Panc1 (cell line): ENCODE data around the gene HNRNPDL. TPM values are rescaled to one million over a fixed set of nuclear protein-coding genes. Genes with fewer than 3 reads are reported as not detected.

Experiments used
- ATAC-seq: fragments of 200-7000 bp; cut with Tn5 transposase; 2 replicates; pipeline ENCODE4 v1.9.1; 2020; ENCODE audit warnings: mild to moderate bottlenecking, moderate library complexity
- BruUV-seq: library from RNA; stranded (reverse); fragments of 400-500 nt; replicated peaks from 2 replicates; lab custom pipeline; 2021; lab: Mats Ljungman, UMichigan
- CTCF ChIA-PET: fragments of 300-600 bp; sonication (Branson Sonifier 250); formaldehyde crosslinking; loops from one replicate; lab custom pipeline; 2022; ENCODE audit warnings: antibody characterized with exemption; lab: Charles Lee
- POLR2A ChIA-PET: fragments of 300-600 bp; sonication (Branson Sonifier 250); formaldehyde crosslinking; loops from one replicate; lab custom pipeline; 2022; ENCODE audit warnings: antibody characterized with exemption; lab: Charles Lee
- DNase-seq: peaks from one replicate; pipeline ENCODE4 v3.0.0-alpha.2; 2010; ENCODE audit warnings: low read depth, low spot score
- H3K27ac ChIP-seq: 2 replicates; pipeline ENCODE4 v1.5.1; 2011; ENCODE audit warnings: mild to moderate bottlenecking, low read length, inconsistent platforms
- H3K27me3 ChIP-seq: fragments of 200-500 bp; sonication (Bioruptor generic); 2 replicates; pipeline ENCODE4 v1.6.0; 2014; ENCODE audit warnings: low read length, inconsistent platforms; ENCODE audit not compliant: control insufficient read depth, insufficient read depth
- H3K36me3 ChIP-seq: fragments of 200-500 bp; sonication (Bioruptor generic); 2 replicates; pipeline ENCODE4 v1.5.1; 2014; ENCODE audit warnings: inconsistent platforms, mild to moderate bottlenecking, low read length, moderate library complexity; ENCODE audit not compliant: control insufficient read depth, insufficient read depth
- H3K4me1 ChIP-seq: 2 replicates; pipeline ENCODE4 v1.5.1; 2011; ENCODE audit warnings: inconsistent platforms, mild to moderate bottlenecking, low read length, moderate library complexity; ENCODE audit not compliant: control insufficient read depth, insufficient read depth
- H3K4me3 ChIP-seq, 2 experiments: 2 replicates each; pipeline ENCODE4 v1.5.1; 2011 to 2012; ENCODE audit warnings: low read depth in 2 of 2, low read length in 2 of 2, mild to moderate bottlenecking in 2 of 2, inconsistent platforms in 1 of 2, moderate library complexity in 1 of 2
- H3K9me3 ChIP-seq: fragments of 200-500 bp; sonication (Bioruptor generic); 2 replicates; pipeline ENCODE4 v1.5.1; 2014; ENCODE audit warnings: low read depth, mild to moderate bottlenecking, inconsistent platforms, low read length, moderate library complexity; ENCODE audit not compliant: control insufficient read depth, insufficient read depth
- POLR2AphosphoS5 ChIP-seq: IDR thresholded peaks from 2 replicates; pipeline ENCODE4 v1.6.1; 2012; ENCODE audit warnings: mild to moderate bottlenecking, low read depth, low read length, moderate library complexity
- SIN3A ChIP-seq: IDR thresholded peaks from 2 replicates; pipeline ENCODE4 v1.6.1; 2012; ENCODE audit warnings: low read depth, mild to moderate bottlenecking, low read length, moderate library complexity, borderline replicate concordance; ENCODE audit not compliant: insufficient read depth
- TCF7L2 ChIP-seq: IDR thresholded peaks from 2 replicates; pipeline ENCODE4 v1.6.1; 2011; ENCODE audit warnings: mild to moderate bottlenecking, low read depth, low read length, inconsistent platforms
- in situ Hi-C: cut with HindIII; loops from 2 replicates; pipeline ENCODE4 v1.10.0; 2016; ENCODE audit warnings: low sequenced_read_pairs, low pct_unique_long_range_greater_than_20kb
- intact Hi-C: fragments of 100-400 bp; cut with micrococcal nuclease; formaldehyde crosslinking; loops from one replicate; pipeline ENCODE4 v1.10.0; 2022; ENCODE audit not compliant: unreplicated experiment
- total RNA-seq: library from RNA; stranded (reverse); gene quantifications from one replicate; pipeline ENCODE4 v1.2.1, GENCODE V29; 2021; ENCODE audit not compliant: unreplicated experiment
- TF ChIP-seq, protein P1 (sequence below): fragments of 450-650 bp; IDR thresholded peaks from 2 replicates; pipeline ENCODE4 v1.5.1; 2017; ENCODE audit warnings: mild to moderate bottlenecking
- TF ChIP-seq, protein P2 (sequence below), 2 experiments: IDR thresholded peaks; 2 replicates each; pipeline ENCODE4 v1.6.1; 2011 to 2012; ENCODE audit warnings: low read depth in 2 of 2, control low read depth in 1 of 2, low read length in 1 of 2, mild to moderate bottlenecking in 1 of 2, moderate library complexity in 1 of 2; ENCODE audit not compliant: insufficient read depth in 1 of 2

Gene HNRNPDL
- total RNA-seq, 1 experiment from 2014 or later = 146 TPM

DNA sequence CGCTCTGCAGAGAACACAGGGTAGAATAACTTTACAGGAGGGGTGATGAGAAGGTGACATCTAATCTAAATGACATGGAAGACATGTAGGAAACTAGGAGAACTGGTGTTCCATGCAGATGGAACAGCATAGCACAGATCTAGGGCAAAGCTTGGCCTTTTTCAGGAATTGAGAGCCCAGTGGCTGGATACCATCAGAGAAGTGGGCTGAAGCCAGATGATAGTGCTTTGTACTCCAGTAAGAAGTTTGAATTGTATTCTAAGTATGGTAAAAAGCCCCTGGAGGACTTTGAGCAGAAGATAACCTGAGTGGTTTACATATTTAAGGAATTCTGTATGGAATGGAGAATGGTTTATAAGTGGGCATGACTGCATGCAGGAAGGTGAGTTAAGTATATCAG lies 33.0 kb upstream of the HNRNPDL start:
- in situ Hi-C loops (no loop called here), intact Hi-C loops (loop anchor here (5.0 kb wide), 1 partner anchor 339 kb away; no protein-coding TSS in a partner anchor)
- ChIA-PET POLR2A (no interaction called here), CTCF (no interaction called here)
- H3K27ac ChIP-seq = no peak overlapping the region
- no TSS peak for BruUV-seq
- H3K4me1 ChIP-seq = no peaks in the 10 kb centered on the region
- H3K36me3 ChIP-seq = peaks cover 5% of the 10 kb centered on the region; the same call in 1 of the 2 replicates
- ATAC-seq (no peak), DNase-seq (no peak)
- no peak overlapping the region for H3K4me3 ChIP-seq
- TF ChIP-seq SIN3A (no peak), POLR2AphosphoS5 (no peak), TCF7L2 (no peak)
- TF ChIP-seq, protein P1, sequence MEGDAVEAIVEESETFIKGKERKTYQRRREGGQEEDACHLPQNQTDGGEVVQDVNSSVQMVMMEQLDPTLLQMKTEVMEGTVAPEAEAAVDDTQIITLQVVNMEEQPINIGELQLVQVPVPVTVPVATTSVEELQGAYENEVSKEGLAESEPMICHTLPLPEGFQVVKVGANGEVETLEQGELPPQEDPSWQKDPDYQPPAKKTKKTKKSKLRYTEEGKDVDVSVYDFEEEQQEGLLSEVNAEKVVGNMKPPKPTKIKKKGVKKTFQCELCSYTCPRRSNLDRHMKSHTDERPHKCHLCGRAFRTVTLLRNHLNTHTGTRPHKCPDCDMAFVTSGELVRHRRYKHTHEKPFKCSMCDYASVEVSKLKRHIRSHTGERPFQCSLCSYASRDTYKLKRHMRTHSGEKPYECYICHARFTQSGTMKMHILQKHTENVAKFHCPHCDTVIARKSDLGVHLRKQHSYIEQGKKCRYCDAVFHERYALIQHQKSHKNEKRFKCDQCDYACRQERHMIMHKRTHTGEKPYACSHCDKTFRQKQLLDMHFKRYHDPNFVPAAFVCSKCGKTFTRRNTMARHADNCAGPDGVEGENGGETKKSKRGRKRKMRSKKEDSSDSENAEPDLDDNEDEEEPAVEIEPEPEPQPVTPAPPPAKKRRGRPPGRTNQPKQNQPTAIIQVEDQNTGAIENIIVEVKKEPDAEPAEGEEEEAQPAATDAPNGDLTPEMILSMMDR = no peak
- TF ChIP-seq, protein P2, sequence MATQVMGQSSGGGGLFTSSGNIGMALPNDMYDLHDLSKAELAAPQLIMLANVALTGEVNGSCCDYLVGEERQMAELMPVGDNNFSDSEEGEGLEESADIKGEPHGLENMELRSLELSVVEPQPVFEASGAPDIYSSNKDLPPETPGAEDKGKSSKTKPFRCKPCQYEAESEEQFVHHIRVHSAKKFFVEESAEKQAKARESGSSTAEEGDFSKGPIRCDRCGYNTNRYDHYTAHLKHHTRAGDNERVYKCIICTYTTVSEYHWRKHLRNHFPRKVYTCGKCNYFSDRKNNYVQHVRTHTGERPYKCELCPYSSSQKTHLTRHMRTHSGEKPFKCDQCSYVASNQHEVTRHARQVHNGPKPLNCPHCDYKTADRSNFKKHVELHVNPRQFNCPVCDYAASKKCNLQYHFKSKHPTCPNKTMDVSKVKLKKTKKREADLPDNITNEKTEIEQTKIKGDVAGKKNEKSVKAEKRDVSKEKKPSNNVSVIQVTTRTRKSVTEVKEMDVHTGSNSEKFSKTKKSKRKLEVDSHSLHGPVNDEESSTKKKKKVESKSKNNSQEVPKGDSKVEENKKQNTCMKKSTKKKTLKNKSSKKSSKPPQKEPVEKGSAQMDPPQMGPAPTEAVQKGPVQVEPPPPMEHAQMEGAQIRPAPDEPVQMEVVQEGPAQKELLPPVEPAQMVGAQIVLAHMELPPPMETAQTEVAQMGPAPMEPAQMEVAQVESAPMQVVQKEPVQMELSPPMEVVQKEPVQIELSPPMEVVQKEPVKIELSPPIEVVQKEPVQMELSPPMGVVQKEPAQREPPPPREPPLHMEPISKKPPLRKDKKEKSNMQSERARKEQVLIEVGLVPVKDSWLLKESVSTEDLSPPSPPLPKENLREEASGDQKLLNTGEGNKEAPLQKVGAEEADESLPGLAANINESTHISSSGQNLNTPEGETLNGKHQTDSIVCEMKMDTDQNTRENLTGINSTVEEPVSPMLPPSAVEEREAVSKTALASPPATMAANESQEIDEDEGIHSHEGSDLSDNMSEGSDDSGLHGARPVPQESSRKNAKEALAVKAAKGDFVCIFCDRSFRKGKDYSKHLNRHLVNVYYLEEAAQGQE (IDR thresholded peaks at IDR 0.05; ENCODE audit: insufficient read depth in 1 of 2, low read depth in 2 of 2, low read length in 1 of 2) = no peak
- H3K27me3 ChIP-seq = no peaks in the 10 kb centered on the region
- H3K9me3 ChIP-seq = no peaks in the 10 kb centered on the region

DNA sequence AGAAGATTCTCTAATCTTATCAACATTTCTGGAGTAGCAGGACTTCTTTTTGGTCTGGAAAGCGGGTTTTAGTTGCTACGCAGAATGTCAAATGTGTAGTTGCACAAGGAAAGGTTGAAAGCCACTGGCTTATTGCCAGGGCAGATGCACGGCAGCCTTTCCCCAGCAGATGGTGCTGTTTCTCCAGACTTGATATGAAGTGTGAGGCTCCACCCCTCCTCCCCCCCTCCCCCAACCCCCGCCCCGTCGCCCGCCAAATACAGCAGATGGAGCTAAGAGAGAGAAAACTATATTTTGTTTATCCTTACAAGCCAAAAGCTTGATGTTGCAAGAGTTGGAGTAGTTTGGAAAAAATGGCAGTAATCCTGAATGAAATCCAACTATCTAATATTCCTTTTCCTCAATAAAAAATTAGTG lies 32.2 kb upstream of the HNRNPDL start:
- no TSS peak for BruUV-seq
- Histone ChIP-seq H3K27ac (no peak overlapping the region), H3K27me3 (no peaks in the 10 kb centered on the region), H3K4me1 (no peaks in the 10 kb centered on the region), H3K9me3 (no peaks in the 10 kb centered on the region), H3K4me3 (no peak overlapping the region), H3K36me3 (peaks cover 5% of the 10 kb centered on the region; the same call in 1 of the 2 replicates)
- intact Hi-C loops = loop anchor here (1.0 to 5.0 kb wide), 2 partner anchors 279 to 340 kb away; no protein-coding TSS in a partner anchor
- POLR2A ChIA-PET = no interaction called here
- TF ChIP-seq, protein P2 (IDR thresholded peaks at IDR 0.05; ENCODE audit: insufficient read depth in 1 of 2, low read depth in 2 of 2, low read length in 1 of 2) = no peak
- TF ChIP-seq, protein P1 = peak; percentile 81
- CTCF ChIA-PET = interaction anchor here (0.6 to 1.1 kb wide), 12 partner anchors 10 to 500 kb away, joined by 3 to 13 read pairs (median 5); no protein-coding TSS in a partner anchor
- peak; percentile 85 for ATAC-seq
- peak; percentile 59 for DNase-seq
- in situ Hi-C loops = no loop called here
